HepG2 (cell line): ENCODE measurements around the gene NEK6. TPM values are rescaled to one million over a fixed set of nuclear protein-coding genes. Genes with fewer than 3 reads are reported as not detected.

ENCODE experiments used
- BORCS8-MEF2B ChIP-seq: sonication (generic); formaldehyde crosslinking; IDR thresholded peaks from 2 replicates; pipeline ENCODE4 v1.8.0; 2022; ENCODE audit warnings: mild to moderate bottlenecking, missing genetic modification reagents
- CEBPG ChIP-seq: IDR thresholded peaks from 2 replicates; pipeline ENCODE4 v1.6.1; 2016
- ISL2 ChIP-seq: sonication (generic); formaldehyde crosslinking; IDR thresholded peaks from 2 replicates; pipeline ENCODE4 v1.5.0; 2020; ENCODE audit warnings: missing genetic modification reagents
- JUNB ChIP-seq: sonication (generic); formaldehyde crosslinking; IDR thresholded peaks from 2 replicates; pipeline ENCODE4 v1.8.0; 2022; ENCODE audit warnings: missing genetic modification reagents, mild to moderate bottlenecking, borderline replicate concordance
- PLRG1 ChIP-seq: fragments of 450-650 bp; conservative IDR thresholded peaks from 2 replicates; pipeline ENCODE4 v1.6.1; 2016
- SALL1 ChIP-seq: sonication (generic); formaldehyde crosslinking; IDR thresholded peaks from 2 replicates; pipeline ENCODE4 v1.8.0; 2022; ENCODE audit warnings: mild to moderate bottlenecking, missing genetic modification reagents
- SMYD3 ChIP-seq: sonication (generic); formaldehyde crosslinking; IDR thresholded peaks from 2 replicates; pipeline ENCODE4 v1.8.1; 2023; ENCODE audit warnings: mild to moderate bottlenecking, missing genetic modification reagents
- TP53 ChIP-seq: sonication (generic); formaldehyde crosslinking; conservative IDR thresholded peaks from 2 replicates; pipeline ENCODE4 v1.4.0; 2020; ENCODE audit warnings: missing genetic modification reagents
- ZNF24 ChIP-seq: fragments of 450-650 bp; IDR thresholded peaks from 2 replicates; pipeline ENCODE4 v1.6.1; 2017; ENCODE audit warnings: antibody characterized with exemption, mild to moderate bottlenecking
- ZNF549 ChIP-seq: sonication (generic); formaldehyde crosslinking; IDR thresholded peaks from 2 replicates; pipeline ENCODE4 v1.5.0; 2020; ENCODE audit warnings: missing genetic modification reagents
- ZNF883 ChIP-seq: sonication (generic); formaldehyde crosslinking; IDR thresholded peaks from 2 replicates; pipeline ENCODE4 v1.5.1; 2020; ENCODE audit warnings: mild to moderate bottlenecking, missing genetic modification reagents; ENCODE audit errors: not compliant biosample characterization
- polyA plus RNA-seq, 8 experiments: library from polyadenylated mRNA; depleted of rRNA in 3 of 8; stranded (reverse) in 7 of 8; unstranded in 1 of 8; fragments of >200 nt; fragmentation: Illumina TruSeq in 4 of 8; extraction: Trizol in 4 of 8; gene quantifications; 2 replicates each; pipeline versions ENCODE4 v1.2.1 to v1.2.3, GENCODE V29; 2011 to 2016; ENCODE audit warnings: low read depth in 4 of 8, missing spikeins in 1 of 8, mixed read lengths in 1 of 8; ENCODE audit not compliant: insufficient read depth in 1 of 8
- total RNA-seq, 5 experiments: library from RNA; depleted of rRNA; stranded (reverse); fragments of >200 nt; fragmentation: Illumina TruSeq; extraction: Trizol; gene quantifications; 2 replicates each; pipeline ENCODE4 v1.2.3, GENCODE V29; 2016; ENCODE audit warnings: low read depth in 1 of 5
- TF ChIP-seq, protein P1 (sequence below), 2 experiments: sonication (generic) in 1 of 2; formaldehyde crosslinking in 1 of 2; IDR thresholded peaks; 2 replicates each; pipeline versions ENCODE4 v1.6.1 to v1.9.0; 2014 to 2022; ENCODE audit warnings: antibody characterized with exemption in 1 of 2, borderline replicate concordance in 1 of 2, inconsistent platforms in 1 of 2, low read depth in 1 of 2, missing genetic modification reagents in 1 of 2
- TF ChIP-seq, protein P2 (sequence below): sonication (generic); formaldehyde crosslinking; IDR thresholded peaks from 2 replicates; pipeline ENCODE4 v1.4.0; 2020; ENCODE audit warnings: missing genetic modification reagents, borderline replicate concordance
- TF ChIP-seq, protein P3 (sequence below): sonication (generic); formaldehyde crosslinking; IDR thresholded peaks from 2 replicates; pipeline ENCODE4 v1.4.0; 2020; ENCODE audit warnings: missing genetic modification reagents, low read depth, mild to moderate bottlenecking, borderline replicate concordance
- TF ChIP-seq, protein P4 (sequence below): conservative IDR thresholded peaks from 2 replicates; pipeline ENCODE4 v1.6.1; 2018; ENCODE audit warnings: missing genetic modification reagents
- TF ChIP-seq, protein P5 (sequence below): sonication (generic); formaldehyde crosslinking; IDR thresholded peaks from 2 replicates; pipeline ENCODE4 v1.5.0; 2020; ENCODE audit warnings: mild to moderate bottlenecking, missing genetic modification reagents

Gene NEK6
- total and polyA plus RNA-seq, 2 of the 13 experiments (the other 11 are each of a cell fraction or from before 2014, with no cell fraction given): 30.4 to 119 TPM

DNA sequence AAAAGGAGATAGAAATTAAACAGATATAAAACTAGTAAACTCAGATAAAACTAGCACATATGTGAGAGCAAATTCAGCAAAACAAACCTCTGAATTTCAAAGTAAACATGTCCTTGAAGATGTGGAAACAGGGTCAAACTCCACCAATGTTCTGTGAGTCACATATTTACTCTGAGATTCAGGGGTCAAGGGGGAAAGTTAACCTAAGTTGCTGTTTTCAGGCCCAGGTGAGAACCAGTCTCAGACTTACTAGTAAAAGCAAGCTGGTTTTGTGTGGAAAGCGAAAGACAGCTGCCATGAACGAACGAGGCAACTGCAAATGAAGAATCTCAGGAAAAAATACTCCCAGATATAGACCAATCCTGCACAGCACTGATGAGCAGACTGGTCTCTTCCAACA, 128.5 kb downstream of the NEK6 start (continued):
- TF ChIP-seq ZNF24 (no peak), JUNB (CRISPR knock-in tag) (peak; percentile 99), PLRG1 (no peak), CEBPG (CRISPR knock-in tag) (peak; percentile 85), SALL1 (CRISPR knock-in tag) (peak; percentile 88; the same call in 1 of the 2 replicates), ISL2 (peak; percentile 92), SMYD3 (CRISPR knock-in tag) (0 out of 2 replicates have a peak, but pooled peaks have one; percentile 56), ZNF549 (CRISPR knock-in tag) (no peak), BORCS8-MEF2B (CRISPR knock-in tag) (no peak), TP53 (peak; percentile 41; the same call in 1 of the 2 replicates), ZNF883 (CRISPR knock-in tag) (no peak)
- TF ChIP-seq, protein P1, sequence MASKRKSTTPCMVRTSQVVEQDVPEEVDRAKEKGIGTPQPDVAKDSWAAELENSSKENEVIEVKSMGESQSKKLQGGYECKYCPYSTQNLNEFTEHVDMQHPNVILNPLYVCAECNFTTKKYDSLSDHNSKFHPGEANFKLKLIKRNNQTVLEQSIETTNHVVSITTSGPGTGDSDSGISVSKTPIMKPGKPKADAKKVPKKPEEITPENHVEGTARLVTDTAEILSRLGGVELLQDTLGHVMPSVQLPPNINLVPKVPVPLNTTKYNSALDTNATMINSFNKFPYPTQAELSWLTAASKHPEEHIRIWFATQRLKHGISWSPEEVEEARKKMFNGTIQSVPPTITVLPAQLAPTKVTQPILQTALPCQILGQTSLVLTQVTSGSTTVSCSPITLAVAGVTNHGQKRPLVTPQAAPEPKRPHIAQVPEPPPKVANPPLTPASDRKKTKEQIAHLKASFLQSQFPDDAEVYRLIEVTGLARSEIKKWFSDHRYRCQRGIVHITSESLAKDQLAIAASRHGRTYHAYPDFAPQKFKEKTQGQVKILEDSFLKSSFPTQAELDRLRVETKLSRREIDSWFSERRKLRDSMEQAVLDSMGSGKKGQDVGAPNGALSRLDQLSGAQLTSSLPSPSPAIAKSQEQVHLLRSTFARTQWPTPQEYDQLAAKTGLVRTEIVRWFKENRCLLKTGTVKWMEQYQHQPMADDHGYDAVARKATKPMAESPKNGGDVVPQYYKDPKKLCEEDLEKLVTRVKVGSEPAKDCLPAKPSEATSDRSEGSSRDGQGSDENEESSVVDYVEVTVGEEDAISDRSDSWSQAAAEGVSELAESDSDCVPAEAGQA (IDR thresholded peaks at IDR 0.05; ENCODE audit: low read depth): no peak
- TF ChIP-seq, protein P1 (CRISPR knock-in tag; IDR thresholded peaks at IDR 0.05; ENCODE audit: borderline replicate concordance): no peak
- TF ChIP-seq, protein P2, sequence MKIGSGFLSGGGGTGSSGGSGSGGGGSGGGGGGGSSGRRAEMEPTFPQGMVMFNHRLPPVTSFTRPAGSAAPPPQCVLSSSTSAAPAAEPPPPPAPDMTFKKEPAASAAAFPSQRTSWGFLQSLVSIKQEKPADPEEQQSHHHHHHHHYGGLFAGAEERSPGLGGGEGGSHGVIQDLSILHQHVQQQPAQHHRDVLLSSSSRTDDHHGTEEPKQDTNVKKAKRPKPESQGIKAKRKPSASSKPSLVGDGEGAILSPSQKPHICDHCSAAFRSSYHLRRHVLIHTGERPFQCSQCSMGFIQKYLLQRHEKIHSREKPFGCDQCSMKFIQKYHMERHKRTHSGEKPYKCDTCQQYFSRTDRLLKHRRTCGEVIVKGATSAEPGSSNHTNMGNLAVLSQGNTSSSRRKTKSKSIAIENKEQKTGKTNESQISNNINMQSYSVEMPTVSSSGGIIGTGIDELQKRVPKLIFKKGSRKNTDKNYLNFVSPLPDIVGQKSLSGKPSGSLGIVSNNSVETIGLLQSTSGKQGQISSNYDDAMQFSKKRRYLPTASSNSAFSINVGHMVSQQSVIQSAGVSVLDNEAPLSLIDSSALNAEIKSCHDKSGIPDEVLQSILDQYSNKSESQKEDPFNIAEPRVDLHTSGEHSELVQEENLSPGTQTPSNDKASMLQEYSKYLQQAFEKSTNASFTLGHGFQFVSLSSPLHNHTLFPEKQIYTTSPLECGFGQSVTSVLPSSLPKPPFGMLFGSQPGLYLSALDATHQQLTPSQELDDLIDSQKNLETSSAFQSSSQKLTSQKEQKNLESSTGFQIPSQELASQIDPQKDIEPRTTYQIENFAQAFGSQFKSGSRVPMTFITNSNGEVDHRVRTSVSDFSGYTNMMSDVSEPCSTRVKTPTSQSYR (CRISPR knock-in tag): peak; percentile 46; the same call in 1 of the 2 replicates
- TF ChIP-seq, protein P3, sequence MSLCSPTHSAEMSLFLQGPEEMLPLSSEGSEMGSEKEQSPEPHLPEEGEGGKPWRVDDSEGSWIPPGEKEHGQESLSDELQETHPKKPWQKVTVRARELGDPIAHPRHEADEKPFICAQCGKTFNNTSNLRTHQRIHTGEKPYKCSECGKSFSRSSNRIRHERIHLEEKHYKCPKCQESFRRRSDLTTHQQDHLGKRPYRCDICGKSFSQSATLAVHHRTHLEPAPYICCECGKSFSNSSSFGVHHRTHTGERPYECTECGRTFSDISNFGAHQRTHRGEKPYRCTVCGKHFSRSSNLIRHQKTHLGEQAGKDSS (CRISPR knock-in tag): no peak
- TF ChIP-seq, protein P4, sequence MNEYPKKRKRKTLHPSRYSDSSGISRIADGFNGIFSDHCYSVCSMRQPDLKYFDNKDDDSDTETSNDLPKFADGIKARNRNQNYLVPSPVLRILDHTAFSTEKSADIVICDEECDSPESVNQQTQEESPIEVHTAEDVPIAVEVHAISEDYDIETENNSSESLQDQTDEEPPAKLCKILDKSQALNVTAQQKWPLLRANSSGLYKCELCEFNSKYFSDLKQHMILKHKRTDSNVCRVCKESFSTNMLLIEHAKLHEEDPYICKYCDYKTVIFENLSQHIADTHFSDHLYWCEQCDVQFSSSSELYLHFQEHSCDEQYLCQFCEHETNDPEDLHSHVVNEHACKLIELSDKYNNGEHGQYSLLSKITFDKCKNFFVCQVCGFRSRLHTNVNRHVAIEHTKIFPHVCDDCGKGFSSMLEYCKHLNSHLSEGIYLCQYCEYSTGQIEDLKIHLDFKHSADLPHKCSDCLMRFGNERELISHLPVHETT (CRISPR knock-in tag): 0 out of 2 replicates have a peak, but pooled peaks have one; percentile 36
- TF ChIP-seq, protein P5, sequence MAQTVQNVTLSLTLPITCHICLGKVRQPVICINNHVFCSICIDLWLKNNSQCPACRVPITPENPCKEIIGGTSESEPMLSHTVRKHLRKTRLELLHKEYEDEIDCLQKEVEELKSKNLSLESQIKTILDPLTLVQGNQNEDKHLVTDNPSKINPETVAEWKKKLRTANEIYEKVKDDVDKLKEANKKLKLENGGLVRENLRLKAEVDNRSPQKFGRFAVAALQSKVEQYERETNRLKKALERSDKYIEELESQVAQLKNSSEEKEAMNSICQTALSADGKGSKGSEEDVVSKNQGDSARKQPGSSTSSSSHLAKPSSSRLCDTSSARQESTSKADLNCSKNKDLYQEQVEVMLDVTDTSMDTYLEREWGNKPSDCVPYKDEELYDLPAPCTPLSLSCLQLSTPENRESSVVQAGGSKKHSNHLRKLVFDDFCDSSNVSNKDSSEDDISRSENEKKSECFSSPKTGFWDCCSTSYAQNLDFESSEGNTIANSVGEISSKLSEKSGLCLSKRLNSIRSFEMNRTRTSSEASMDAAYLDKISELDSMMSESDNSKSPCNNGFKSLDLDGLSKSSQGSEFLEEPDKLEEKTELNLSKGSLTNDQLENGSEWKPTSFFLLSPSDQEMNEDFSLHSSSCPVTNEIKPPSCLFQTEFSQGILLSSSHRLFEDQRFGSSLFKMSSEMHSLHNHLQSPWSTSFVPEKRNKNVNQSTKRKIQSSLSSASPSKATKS (CRISPR knock-in tag): no peak
